Transverse colon (tissue), 3 donors: Measurements from ENCODE around the gene SLC5A1.

Experiments
- CTCF ChIP-seq, 5 experiments: fragments of 200-600 bp in 3 of 5; fragments of 450-650 bp in 2 of 5; sonication (generic) in 3 of 5; IDR thresholded peaks; 1 replicate in 2 of 5; 2 replicates in 3 of 5; pipeline ENCODE4 v1.5.1; 2016 to 2017; ENCODE audit warnings: antibody characterized with exemption in 5 of 5, inconsistent platforms in 3 of 5, mild to moderate bottlenecking in 2 of 5, moderate library complexity in 1 of 5
- EP300 ChIP-seq: sonication (generic); formaldehyde crosslinking; IDR thresholded peaks from one replicate; pipeline ENCODE4 v1.6.1; 2017; ENCODE audit warnings: antibody characterized with exemption, low read depth
- POLR2A ChIP-seq: fragments of 450-650 bp; IDR thresholded peaks from one replicate; pipeline ENCODE4 v1.6.1; 2016; ENCODE audit warnings: antibody characterized with exemption, mild to moderate bottlenecking, moderate library complexity

- TF ChIP-seq POLR2A (no peak), EP300 (no peak), CTCF (IDR thresholded peaks at IDR 0.05) (no peak)
Observed at GRCh38 chr22:32120603-32121002, 77.5 kb downstream of the SLC5A1 start.
